ENCODE measurements around the gene SEC24C.

The SEC24C gene

DNA sequence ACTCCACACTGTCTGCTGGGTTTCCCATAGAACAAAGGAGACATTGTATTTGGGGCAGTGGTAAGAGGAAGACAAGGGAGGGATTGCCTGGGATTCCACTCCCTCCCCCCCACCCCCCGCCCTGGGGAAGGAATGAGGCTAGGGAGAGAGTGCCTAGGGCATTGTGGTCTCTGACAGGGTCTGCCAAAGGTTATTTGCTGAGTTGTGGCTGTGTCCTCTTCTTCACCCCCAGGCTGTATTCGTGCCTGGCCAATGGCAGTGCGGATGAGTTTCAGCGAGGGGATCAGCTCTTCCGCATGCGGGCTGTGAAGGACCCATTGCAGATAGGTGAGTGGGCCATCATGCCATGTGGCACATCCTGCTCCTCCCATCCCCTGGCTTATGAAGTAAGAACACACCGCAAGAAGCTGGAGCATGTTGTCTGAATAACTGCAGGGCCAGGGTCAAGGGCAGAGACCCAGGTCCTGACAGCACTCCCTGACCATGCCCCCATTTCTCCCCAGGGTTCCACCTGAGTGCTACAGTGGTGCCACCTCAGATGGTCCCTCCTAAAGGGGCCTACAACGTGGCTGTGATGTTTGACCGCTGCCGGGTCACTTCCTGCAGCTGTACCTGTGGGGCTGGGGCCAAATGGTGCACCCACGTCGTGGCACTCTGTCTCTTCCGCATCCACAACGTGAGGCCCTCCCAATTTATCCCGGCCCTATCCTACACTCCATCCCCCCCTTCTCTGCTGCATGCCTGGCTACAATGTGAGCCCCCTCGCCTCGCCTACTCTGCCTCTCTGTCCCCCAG lies 44.9 kb downstream of the SEC24C start:
- no peak overlapping the region for H3K4me2 ChIP-seq (ENCODE audit: low read length)
- TF ChIP-seq CTCF (IDR thresholded peaks at IDR 0.05; ENCODE audit: low read depth, low read length, poor library complexity, severe bottlenecking) (no peak), EZH2phosphoT487 (IDR thresholded peaks at IDR 0.05; ENCODE audit: borderline replicate concordance, low read length) (no peak)
- no peaks in the 10 kb centered on the region for H3K27me3 ChIP-seq (ENCODE audit: control insufficient read depth, low read length)
- peaks cover 27% of the 10 kb centered on the region for H3K79me2 ChIP-seq (ENCODE audit: control insufficient read depth, low read length)
- H3K9me2 ChIP-seq (replicated peaks; ENCODE audit: control insufficient read depth, low read length): no peaks in the 10 kb centered on the region
- peaks cover 21% of the 10 kb centered on the region for H3K4me1 ChIP-seq (ENCODE audit: control insufficient read depth, low read length)
- 0 out of 2 replicates have a peak, but pooled peaks cover 6% of the 10 kb centered on the region for H4K20me1 ChIP-seq (ENCODE audit: control insufficient read depth, insufficient read depth, low read depth, low read length)
- peaks cover 8% of the 10 kb centered on the region for H3F3A ChIP-seq (ENCODE audit: control insufficient read depth, insufficient read depth)
- H3K36me3 ChIP-seq (ENCODE audit: control insufficient read depth, low read length): peaks cover 33% of the 10 kb centered on the region
- no peak overlapping the region for H3K4me3 ChIP-seq (ENCODE audit: low read length)
- H3K9me3 ChIP-seq (ENCODE audit: control insufficient read depth, insufficient read depth, low read length): no peaks in the 10 kb centered on the region
- H3K27ac ChIP-seq (ENCODE audit: low read depth, low read length): no peak overlapping the region

GRCh38 chr10:73789659-73790055 lies 45.5 kb downstream of the SEC24C start:
- Histone ChIP-seq H3K79me2 (ENCODE audit: control insufficient read depth, low read length) (peaks cover 21% of the 10 kb centered on the region), H3K36me3 (ENCODE audit: control insufficient read depth, low read length) (peaks cover 38% of the 10 kb centered on the region), H3K4me3 (ENCODE audit: low read length) (no peak overlapping the region), H3K4me1 (ENCODE audit: control insufficient read depth, low read length) (peaks cover 15% of the 10 kb centered on the region), H3K4me2 (ENCODE audit: low read length) (no peak overlapping the region), H3K9me3 (ENCODE audit: control insufficient read depth, insufficient read depth, low read length) (no peaks in the 10 kb centered on the region), H3K9me2 (replicated peaks; ENCODE audit: control insufficient read depth, low read length) (no peaks in the 10 kb centered on the region), H4K20me1 (ENCODE audit: control insufficient read depth, insufficient read depth, low read depth, low read length) (0 out of 2 replicates have a peak, but pooled peaks cover 6% of the 10 kb centered on the region), H3F3A (ENCODE audit: control insufficient read depth, insufficient read depth) (peaks cover 3% of the 10 kb centered on the region), H3K27ac (ENCODE audit: low read depth, low read length) (no peak overlapping the region), H3K27me3 (ENCODE audit: control insufficient read depth, low read length) (no peaks in the 10 kb centered on the region)
- TF ChIP-seq EZH2phosphoT487 (IDR thresholded peaks at IDR 0.05; ENCODE audit: borderline replicate concordance, low read length): no peak
- TF ChIP-seq CTCF (IDR thresholded peaks at IDR 0.05; ENCODE audit: low read depth, low read length, poor library complexity, severe bottlenecking): no peak

DNA sequence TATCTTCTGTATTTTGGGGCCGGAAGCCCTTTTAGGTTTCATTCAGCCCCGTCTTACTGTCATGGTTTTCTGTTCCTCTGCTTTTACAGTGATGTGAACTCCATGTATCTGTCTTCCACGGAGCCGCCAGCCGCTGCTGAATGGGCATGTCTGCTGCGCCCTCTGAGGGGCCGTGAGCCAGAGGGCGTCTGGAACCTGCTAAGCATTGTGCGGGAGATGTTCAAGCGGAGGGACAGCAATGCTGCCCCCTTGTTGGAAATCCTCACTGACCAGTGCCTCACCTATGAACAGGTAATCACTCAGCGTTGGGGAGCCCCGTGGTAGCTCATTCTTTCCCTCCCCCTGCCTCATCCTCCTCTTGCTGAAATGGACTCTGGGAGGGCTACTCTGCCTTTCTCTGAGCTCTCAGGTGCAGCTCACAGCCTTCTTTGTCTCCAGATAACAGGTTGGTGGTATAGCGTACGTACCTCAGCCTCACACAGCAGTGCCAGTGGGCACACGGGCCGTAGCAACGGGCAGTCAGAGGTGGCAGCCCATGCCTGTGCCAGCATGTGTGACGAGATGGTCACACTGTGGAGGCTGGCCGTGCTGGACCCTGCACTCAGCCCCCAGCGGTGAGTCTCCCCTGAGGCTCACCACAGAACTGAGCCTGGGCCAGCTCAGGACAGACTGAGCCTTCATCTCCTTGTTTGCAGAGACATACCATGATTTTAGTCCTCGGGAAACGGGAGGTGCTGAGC lies 46.9 kb downstream of the SEC24C start:
- H3K79me2 ChIP-seq (ENCODE audit: control insufficient read depth, low read length): peaks cover 13% of the 10 kb centered on the region
- no peaks in the 10 kb centered on the region for H3K9me3 ChIP-seq (ENCODE audit: control insufficient read depth, insufficient read depth, low read length)
- H3K27ac ChIP-seq (ENCODE audit: low read depth, low read length): no peak overlapping the region
- H3K9me2 ChIP-seq (replicated peaks; ENCODE audit: control insufficient read depth, low read length): no peaks in the 10 kb centered on the region
- no peak for TF ChIP-seq EZH2phosphoT487 (IDR thresholded peaks at IDR 0.05; ENCODE audit: borderline replicate concordance, low read length)
- no peak for TF ChIP-seq CTCF (IDR thresholded peaks at IDR 0.05; ENCODE audit: low read depth, low read length, poor library complexity, severe bottlenecking)
- no peak overlapping the region for H3K4me2 ChIP-seq (ENCODE audit: low read length)
- H3K27me3 ChIP-seq (ENCODE audit: control insufficient read depth, low read length): no peaks in the 10 kb centered on the region
- H3K4me3 ChIP-seq (ENCODE audit: low read length): no peak overlapping the region
- H4K20me1 ChIP-seq (ENCODE audit: control insufficient read depth, insufficient read depth, low read depth, low read length): 0 out of 2 replicates have a peak, but pooled peaks cover 3% of the 10 kb centered on the region
- peaks cover 11% of the 10 kb centered on the region for H3K4me1 ChIP-seq (ENCODE audit: control insufficient read depth, low read length)
- H3F3A ChIP-seq (ENCODE audit: control insufficient read depth, insufficient read depth): no peaks in the 10 kb centered on the region
- peaks cover 45% of the 10 kb centered on the region for H3K36me3 ChIP-seq (ENCODE audit: control insufficient read depth, low read length)

Measured in DOHH2 (cell line).